Glomerular visceral epithelial cell (primary cell): ENCODE data around the gene MYO18B.

ENCODE experiments used
- DNase-seq: peaks from one replicate; pipeline ENCODE4 v3.0.0-alpha.2; 2016; ENCODE audit errors: extremely low spot score

MYO18B gene

DNA sequence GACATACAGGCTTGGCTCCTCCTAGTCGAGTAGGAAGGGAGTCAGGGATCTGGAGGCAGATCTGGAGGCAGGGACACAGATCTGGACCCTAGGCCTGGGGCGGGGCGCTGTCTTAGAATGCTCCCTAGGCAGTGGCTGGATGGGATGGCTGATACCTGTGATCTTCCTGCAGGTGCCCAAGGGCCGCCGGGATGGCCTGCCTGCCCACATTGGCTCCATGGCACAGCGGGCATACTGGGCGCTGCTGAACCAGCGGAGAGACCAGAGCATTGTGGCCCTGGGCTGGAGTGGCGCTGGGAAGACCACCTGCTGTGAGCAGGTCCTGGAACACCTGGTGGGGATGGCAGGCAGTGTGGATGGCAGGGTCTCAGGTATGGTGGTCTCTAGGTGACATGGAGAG, 35.4 kb downstream of the MYO18B start:
- no peak for DNase-seq

DNA sequence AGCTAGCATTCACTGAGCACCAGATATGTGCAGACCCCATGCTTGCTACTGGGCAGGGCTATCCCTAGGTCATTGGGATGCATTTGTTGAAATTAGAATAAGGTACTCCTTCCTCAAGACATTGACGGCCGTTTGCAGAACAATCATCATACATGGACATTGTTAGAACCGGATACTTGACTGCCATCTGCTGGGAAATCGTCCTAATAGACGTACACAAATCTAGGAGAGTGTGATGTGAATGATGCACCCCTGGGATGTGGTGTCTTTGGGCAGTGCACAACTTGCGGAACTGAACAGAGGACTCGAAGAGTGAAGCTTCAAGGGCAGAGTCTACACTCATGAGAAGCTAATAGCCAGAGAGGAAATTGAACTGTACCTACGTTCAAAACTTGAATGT, 35.9 kb downstream of the MYO18B start:
- peak; percentile 29 for DNase-seq

DNA sequence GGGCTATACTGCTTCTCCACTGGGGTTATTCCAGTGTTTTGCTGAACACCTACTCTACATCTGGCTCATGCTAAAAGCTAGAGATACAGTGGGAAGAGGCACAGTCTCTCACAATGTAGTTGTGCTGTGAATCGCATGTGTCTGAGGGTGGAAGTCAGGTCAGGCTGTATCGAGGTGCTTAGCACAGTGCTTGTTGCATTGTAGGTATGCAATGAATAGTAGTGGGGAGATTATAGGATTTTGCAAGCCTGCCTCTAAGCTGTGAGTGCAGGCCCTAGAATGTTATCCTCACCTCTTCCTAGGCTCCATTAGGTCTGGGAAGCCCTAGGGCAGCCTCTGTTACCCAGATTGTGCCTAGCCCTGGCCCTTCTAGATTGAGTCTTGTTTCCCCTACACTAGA, 37.4 kb downstream of the MYO18B start:
- no peak for DNase-seq

DNA sequence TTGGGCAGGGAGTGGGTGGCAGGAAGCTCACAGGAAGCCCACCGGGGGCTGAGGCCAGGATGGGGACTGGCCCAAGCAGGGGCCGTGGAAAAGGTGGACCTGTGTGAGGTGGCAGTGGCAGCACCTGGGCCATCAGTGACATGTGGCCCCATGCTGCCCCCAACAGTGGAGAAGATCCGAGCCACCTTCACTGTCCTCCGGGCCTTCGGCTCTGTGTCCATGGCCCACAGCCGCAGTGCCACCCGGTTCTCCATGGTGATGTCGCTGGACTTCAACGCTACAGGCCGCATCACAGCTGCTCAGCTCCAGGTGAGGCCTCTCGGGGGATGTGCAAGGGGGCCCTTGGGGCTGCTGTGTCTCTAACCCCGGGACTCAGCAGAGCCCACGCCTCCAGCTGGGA, 37.9 kb downstream of the MYO18B start:
- no peak for DNase-seq

DNA sequence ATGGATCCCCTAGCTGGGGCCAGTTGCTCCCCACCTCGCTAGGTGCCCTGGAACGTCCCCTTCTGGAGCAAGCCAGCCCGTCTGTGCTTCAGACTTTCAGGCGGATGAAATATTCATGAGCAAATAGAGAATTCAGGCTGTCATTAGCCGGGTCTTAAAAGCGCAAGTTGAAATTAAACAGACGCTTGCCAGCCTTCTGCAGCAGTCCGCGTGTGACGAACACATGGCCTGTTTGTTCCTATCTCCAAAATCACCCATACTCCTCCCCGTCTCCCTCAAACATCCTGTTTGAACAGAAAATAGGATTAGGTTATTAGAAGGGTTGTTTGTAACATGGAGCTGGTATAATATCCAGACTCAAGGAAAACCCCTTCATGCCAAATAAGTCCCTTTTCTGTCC, 38.7 kb downstream of the MYO18B start:
- no peak for DNase-seq

DNA sequence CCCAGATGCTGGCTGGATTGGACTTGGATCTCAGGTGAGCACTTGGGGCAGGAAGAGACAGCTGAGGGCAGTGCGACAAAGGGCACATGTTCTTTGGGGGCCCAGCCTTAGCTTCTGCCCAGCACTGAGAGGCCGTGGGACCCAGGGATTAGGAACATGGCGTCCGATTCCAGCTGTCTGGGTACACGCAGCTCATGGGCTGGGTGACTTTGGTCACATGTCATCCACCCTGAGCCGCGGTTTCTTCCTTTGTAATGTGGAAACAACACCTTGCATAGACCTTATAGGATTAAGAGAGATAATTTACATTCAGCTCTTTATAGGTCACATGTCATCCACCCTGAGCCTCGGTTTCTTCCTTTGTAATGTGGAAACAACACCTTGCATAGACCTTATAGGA, 39.8 kb downstream of the MYO18B start:
- no peak for DNase-seq

DNA sequence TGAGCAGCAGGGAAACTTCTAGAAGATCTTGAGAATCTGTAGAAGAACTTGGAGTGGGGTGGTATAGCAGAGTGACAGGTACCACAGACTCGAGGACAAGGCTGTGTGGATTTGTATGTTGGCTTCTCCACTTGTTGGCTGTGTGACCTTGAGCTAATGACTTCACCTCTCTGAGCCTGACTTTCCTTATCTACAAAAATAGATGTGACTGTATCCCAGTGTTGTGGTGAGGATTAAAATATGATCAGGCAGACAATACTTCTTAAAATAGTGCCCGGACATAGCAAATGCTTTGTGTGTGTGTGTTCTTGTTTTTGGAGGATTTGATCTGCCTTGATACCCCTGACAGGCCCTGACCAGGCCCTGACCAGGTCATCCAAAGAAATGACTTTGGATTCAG, 40.8 kb downstream of the MYO18B start:
- DNase-seq, result no peak

DNA sequence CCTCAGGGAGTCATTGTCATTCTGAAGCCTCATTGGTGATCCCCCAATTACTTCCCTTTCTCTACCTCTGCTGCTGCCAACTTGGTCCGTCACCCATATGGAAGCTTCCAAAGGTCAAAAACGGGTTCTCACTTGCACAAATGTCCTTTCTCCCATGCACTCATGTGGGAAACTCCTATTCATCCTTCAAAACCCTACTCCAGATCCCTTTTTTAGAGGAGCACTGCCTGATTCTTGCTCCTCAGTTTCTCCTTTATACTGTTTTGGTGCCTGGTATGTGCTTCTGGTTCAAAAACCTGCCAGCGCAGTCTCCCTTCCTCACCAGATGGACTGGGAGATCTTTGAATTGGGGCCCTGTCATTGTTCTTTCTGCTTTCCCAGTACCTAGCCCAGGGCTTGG, 41.9 kb downstream of the MYO18B start:
- DNase-seq, result no peak

DNA sequence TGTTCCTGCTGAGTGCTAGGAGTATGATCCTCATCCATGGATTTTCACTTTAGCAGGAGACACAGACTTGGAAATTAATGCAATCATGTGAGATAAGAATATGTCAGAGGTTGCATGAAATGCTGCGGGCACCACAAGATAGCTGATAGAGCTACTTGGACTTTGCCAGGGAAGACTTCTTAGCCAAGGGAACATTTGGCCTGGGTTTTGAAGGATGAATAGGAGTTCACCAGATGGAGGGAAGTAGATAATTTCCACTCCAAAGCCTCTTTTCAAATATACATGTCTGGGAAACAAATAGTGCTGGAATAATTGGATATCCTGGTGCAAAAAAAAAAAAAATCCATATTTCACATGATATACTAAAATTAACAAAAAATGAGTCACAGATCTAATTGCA, 44.2 kb downstream of the MYO18B start:
- no peak for DNase-seq

DNA sequence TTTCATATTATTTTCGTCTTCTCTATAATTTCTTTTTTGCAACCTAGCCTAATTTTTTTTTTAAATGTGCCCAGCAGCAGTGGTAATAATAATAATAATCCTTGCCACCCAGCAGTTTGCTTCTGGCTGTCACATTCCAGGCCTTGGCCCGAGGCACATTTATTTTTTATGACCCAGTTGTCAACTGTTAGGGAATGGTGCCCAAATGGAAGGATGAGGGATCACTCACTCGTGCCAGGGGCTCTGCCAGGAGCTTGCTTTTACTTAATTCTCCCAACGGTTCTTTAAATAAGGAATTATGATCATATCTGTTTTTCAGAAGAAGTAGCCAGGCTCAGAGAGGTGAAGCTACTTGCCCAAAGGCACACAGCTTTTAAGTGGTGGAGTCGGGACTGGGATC, 49.6 kb downstream of the MYO18B start:
- no peak for DNase-seq

DNA sequence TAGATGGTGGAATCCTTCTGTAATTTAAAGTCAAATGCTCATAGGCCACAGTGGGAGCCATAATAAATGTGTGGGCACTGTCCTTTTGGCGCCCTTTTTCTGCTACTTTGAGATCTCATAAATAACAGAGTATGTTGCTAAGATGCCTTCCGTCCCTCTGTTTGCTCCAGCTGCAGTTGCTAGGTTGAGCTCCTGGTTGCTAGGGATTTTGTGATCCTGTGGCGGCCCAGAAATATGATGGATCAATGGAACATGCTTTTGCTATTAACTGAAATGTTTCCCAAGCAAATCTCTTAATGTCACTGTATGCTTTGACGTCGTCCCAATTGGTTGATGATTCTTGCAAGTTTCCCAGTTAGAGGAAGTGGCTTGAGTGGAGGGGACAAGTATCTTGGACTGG, 53.5 kb downstream of the MYO18B start:
- no peak for DNase-seq

DNA sequence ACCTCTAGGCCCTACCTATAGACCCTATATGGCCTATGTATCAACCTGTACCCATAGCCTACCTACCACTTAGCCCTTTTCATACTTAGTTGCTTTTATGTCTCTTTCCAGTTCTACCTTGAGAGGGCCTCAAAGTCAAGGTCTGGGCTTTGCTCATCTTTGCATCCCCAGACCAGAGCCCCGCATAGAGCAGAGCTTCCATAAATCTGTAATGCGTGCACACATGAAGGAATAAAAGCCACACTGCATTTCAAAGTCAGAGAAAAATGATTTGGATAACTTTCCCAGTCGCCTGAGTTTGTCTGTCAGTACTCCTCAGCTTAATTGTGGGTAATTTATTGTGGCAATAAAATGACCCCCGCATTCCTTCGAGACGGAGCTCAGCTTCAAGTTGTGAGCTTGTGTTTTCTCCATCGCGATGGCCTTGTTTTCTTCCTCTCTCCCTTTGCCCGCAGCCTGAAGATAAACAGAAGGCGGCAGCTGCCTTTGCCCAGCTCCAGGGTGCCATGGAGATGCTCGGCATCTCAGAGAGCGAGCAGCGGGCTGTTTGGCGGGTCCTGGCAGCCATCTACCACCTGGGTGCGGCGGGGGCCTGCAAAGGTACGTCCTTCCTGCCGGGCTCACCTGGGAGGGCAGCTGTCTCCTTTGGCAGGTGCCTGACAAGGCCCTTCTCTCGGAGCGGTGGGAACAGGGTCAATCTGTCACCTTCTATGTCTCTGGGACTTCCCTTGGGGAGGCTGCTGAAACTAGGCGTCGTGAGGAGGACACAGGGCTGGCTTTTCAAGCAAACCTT, 55.7 kb downstream of the MYO18B start:
- DNase-seq, result no peak

DNA sequence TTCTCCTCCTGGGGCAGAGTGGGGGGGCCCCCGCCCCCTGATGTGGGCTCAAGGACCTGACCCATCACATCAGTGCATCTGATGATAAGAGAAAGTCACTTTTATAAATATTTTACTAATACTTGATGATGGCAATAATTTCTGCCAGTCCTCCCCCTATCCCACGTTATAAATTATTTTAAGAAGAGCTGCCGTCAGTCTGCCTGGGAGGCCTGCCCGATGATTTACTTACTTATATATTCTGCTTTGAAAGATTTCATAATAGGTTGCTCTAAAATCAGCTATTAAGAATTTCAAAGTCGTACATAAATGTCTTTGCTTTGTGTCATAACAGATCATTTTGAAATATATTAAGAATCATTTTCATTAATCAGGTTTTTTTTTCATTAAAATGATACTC, 58.8 kb downstream of the MYO18B start:
- DNase-seq, result no peak

DNA sequence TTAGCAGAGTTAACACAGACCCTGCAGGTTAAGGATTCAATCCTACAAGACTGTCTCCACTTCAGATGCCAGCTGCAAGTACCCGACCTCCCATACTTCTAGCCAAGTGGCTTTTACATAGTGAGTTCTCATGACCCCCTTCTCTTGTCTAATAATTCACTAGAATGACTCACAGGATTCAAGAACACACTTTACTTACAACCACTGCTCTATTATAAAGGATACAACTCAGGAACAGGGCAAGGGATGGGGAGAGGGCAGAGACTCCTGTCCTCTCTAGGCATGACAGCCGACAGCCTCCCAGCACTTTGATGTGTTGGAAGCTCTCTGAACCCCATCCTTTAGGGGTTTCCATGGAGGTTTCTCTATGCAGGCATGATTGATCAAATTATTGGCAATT, 60.0 kb downstream of the MYO18B start:
- no peak for DNase-seq

DNA sequence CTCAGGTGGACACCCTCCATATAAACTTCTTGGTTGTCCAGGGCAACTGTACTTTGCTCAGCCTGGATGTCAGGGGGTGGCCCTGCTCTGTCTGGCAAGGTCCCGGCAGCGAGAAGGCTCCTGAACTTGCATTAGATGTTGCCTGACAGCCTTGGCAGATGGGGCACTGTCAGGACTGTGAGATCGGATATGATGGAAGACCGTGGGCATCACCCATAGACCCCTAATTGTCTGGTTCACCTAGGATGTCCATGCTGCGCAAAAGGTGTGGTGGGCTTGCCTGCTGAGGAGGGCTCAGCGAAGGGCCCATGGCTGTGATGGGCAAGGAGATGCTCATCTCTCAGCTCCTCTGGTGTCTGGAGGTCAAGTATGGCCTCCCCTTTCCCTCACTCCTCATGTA, 62.7 kb downstream of the MYO18B start:
- DNase-seq, result no peak

DNA sequence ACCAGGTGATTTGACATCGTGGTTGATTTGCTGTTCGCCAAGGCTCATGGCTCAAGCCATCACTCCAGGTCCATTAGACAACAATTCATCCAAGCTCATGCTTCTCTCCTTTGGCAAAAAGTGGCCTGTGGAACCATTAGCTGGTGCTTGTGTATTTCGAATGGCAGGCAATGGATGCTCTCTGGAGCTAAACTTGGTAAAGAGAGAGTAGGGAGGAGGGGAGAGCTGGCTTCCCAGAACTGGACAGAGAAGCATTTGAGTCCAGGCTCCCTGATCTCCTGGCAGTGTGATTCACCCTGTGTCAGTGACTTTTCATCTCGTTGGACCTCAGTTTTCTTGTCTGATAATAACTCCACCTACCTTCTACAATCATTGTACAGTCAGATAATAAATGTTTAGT, 64.6 kb downstream of the MYO18B start:
- DNase-seq, result no peak

DNA sequence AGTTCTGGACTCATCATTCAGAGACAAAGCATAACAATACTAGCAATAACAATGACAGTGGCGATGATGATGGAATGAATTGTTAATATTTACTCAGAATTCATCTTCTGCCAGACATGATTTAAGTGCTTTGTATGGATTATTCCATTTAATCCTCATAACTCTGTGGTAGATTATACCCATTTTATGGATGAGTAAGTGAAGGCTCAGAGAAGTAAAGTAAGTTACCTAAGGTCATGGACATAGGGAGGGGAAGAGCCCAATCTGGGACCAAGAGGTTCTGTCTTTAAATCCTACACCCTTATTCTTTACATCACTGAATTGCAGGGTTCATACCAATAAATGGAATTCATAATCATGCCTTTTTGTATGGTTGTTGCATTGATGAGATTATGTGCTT, 72.7 kb downstream of the MYO18B start:
- DNase-seq, result no peak

DNA sequence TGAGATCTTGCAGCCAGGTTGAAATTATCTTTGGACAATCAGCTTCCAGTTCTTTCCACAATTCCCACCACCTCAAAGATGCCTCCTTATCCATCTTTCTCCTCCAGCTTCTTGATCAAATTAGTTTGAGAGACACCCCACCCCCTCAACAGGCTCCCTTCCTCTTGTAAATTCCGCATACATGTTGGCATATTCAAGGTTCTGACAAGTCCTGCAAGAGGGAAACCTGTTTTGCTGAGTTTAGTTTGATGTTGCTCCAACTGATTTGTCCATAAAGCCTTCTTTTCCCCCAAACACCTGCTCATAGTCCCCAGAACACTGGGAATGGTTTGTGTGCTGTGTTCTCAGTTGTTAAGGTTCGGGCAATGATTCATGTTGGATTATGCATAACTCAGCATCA, 73.6 kb downstream of the MYO18B start:
- no peak for DNase-seq

DNA sequence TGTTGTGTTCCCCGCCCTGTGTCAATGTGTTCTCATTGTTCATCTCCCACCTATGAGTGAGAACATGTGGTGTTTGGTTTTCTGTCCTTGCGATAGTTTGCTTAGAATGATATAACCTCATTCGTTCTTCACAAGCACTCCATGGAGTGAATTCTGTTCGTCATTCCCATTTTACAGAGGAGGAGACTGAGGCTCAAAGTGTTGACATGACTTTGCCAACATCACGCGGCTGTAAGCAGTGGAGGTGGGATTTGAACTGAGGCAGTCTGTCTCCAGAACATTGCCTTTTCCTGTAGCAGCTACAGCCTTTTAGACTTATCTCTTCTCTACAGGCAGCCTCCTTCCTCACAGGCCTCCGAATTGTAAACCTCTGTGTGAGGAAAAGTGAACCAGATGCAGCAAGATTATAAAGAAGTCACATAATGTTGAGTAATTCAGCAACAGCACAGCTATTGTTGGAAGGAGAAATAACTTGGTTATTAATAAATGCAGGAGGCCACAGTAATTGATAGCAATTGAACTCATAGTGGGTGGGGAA, 74.6 kb downstream of the MYO18B start:
- DNase-seq, result no peak

DNA sequence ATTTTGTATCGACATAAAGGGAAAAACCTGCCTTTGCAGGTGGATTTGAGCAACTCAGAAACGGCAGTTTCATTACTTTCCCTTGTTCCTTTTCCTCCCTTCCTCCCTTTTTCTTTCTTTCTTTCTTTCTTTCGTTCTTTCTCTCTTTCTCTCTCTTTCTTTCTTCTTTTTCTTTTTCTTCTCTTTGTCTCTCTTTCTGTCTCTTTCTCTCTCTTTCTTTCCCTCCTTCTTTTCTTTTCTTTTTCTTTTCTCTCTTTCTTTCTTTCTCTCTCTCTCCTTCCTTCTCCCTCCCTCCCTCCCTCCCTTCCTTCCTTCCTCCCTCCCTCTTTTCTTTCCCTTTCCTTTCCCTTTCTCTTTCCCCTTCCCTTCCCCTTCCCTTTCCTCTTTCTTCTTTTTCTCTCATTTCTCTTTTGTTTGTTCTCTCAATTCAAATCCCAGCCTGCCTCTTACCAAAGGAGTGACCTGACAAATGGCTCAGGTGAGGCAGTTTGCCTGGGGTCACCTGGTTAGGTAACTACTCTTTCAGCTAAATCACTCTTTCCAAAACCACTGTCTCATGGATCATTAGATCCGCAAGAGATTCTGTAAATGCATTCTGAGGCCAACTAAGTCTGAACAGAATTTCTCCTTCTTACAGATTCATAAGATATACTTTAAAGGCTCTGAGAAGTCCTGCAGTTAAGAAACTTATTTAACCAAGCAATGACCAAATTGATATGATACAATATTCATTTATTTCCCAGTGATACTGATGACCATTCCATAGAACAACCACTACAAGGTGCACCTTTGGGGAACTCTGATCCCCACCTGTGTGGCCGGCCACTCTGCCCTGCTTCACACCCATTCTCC, 75.3 kb downstream of the MYO18B start:
- DNase-seq, result no peak

DNA sequence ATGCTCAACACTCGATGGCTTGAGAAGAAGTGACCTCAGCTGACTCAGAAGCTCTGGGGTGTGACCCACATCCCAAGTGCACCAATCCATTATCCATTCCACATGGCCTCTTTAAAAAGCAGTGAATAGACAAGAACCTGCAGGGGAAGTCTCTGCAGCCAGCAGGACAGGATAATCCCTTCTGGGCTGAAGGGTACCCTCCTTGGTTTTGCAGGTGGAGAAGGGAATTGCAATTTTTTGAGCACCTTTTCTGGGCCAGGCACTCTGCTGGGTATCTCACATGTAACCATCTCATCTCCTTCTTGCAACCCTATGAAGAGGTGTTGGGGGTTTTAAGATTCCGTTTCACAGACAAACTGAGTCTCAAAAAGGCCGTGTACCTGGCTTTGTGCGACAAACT, 76.6 kb downstream of the MYO18B start:
- DNase-seq, result no peak

DNA sequence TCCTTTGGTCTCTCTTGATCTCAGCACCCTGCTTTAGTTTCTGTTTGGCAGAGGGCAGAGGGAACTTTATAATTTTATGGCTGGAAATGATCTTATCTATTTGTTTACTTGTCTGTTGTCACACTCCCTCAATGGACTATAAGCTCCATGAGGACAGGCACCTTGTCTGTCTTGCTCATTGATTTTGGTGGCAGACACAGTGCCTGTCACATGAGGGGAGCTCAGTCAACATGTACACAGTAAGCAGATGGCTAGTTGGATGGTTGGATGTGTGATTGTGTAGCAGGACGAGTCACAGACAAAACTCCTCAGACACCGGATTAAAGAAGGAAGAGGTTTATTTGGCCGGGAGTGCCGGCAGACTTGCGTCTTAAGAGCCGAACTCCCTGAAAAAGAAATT, 80.4 kb downstream of the MYO18B start:
- DNase-seq, result no peak

DNA sequence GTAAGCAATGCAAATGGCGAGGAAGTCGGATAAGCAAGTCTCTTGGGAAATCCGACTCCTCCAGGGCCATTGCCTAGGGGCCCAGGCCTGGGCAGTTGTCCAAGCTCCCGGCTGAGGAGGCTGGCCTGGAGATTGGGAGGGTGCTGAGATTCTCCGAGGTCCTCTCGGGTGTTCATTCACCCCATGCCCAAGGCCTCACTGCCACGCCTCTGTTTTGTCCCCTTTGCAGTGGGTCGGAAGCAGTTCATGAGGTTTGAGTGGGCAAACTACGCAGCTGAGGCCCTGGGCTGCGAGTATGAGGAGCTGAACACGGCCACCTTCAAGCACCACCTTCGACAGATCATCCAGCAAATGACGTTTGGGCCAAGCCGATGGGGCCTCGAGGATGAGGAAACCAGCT, 81.3 kb downstream of the MYO18B start:
- no peak for DNase-seq
